Activated CD4-positive, alpha-beta T cell treated with anti-CD3 and anti-CD28 coated beads, Interleukin-2, amount 50 U/mL, for 24 hours (primary cell): ENCODE measurements around the gene PAMR1.

ENCODE experiments used
- DNase-seq, 2 donors: peaks; one replicate each; pipeline ENCODE4 v3.0.0-alpha.2; 2020; ENCODE audit warnings: low read depth in 1 of 2, low spot score in 1 of 2

PAMR1 gene

DNA sequence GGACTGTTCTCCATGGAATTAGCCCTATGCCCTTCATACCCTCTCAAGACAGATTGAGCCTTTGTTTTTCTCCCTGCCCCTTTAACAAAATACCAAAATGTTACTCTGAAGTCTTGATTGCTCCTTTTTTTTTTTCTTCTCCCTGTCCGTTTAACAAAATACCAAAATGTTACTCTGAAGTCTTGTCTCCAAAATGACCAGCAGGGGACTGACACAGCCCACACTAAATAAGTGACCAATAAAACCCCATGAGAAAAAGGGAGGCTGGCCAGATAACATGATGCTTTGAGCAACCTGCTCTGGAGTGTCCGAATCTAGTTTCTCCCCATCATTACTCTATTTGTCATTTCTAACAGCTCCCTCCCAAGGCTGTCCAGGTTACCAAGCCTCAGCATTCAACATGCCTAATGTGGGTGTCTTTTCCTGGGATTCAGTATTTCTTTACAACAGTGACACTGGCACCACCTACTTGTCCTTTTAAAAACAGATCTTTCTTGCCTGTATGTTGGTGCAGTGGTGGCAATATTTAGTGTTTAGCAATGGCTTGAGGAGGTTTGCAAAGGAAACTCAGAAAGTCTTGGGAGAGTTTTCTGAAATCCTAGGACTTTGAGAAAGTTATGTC lies 63.4 kb downstream of the PAMR1 start:
- no peak for DNase-seq

DNA sequence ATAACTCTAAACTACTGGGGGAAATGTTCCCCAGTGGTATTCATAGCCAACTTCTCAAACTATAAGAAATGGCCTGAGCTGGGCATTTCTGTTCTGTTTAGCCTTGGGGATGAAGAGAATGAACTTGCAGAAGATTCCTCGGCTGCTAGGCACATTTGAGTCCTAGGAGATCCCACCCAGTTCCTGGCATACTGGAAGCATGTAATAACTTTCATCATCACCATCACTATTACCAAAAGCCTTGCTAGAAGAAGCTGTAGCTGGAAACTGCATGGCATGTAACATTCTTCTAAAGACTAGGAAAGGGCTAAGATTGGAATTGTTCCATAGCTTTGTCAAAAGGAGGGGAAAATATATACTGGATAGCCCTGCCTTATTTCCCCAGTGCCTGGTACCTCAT lies 65.9 kb downstream of the PAMR1 start:
- no peak for DNase-seq

DNA sequence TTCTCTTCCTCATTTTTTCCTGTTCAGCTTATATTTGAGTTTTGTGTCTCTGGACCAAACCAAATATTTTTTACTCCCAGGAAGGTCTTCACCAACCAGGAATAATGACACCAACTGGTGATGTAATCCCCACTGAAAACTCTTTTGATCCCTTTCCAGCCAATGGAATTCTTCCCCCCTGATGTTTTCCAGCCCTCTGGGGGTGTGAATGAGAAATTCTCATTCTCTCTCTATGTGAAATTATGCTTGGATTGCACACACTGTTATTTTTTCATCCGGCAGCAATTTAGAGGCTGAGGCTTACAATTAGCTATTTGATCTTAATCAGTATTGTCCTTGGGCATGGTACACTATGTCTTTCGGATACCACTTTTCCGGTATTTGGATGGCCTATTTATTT lies 66.6 kb downstream of the PAMR1 start:
- no peak for DNase-seq

DNA sequence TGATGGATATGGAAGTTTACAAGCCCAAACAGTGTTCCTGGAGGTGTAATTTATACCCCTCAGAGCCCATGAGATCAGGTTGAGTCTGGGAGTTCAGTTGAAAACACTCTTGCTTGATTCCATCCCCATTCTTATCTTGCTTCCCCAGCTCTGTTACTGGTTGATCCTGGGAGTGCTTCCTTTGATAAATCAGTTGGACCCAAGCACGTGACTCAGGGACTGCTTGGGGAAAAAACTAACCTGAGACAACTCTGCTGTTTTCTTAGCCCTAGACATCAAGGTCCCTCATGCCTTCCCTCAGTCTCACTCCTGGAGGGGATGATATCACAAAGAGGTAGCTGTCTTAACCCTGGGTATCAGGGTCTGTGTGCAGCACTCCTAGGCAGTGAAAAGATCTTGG lies 71.1 kb downstream of the PAMR1 start:
- no peak for DNase-seq

DNA sequence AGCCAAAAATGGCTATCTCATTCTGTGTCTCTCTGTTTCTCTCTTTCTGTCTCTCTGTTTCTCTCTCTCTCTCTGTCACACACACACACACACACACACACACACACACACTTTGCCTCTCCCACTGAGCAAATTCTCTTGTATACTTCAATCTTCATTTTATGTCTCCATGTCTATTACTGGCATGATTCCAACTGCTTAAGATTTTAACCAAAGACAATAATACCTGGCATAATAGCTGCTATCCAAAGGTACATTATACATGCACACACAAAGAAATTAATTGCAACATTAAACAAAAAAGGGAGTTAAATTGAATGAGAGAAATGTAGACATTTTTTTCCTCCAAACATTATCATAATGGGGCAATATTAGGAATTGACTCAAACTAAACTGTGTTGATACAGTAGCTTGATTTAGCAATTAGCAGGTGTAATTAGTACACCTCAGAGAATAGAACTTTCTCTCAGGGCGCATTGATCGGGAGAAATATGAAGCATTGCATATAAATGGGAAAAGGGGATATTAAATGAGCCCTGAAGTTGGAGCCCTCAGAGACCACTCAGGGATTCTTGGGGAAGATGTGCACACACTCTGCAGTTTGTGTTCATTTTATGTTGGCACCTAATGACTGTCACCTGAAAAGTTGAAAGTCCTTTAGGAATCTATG lies 88.7 kb downstream of the PAMR1 start:
- DNase-seq, result no peak

DNA sequence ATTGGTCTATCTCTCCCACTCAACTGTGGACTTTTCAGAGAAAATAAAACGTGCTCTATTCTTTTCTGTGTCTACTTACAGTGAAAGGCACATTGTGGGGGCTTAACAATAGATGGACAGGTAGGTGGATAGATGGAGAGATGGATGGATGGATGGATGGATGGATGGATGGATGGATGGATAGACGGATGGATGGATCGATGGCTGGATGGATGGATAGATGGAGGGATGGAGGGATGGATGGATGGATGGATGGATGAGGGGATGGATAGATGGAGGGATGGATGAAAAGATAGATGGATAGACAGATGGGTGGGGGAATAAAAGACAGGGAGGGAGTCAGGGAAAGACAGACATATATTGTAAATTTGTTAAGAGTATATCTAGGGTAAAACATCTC lies 91.8 kb downstream of the PAMR1 start:
- no peak for DNase-seq

DNA sequence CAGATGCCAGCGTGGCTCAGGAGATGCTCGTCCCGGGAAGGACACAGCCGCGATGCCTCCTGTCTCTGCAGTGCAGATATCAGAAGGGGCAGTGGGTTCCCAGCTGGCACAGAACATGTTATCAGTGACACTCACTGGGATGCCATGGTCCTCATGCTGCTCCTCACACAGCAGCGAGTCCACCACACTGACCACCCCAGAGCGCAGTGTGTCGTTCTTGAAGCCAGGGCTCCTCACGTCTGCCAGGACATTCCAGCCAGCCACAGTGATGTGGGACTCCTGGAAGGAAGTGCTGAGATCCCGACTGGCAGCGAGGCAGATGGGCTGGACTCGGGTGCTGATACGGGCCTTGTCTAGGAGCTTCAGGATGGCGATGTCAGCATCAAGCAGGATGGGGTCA lies 93.0 kb downstream of the PAMR1 start:
- no peak for DNase-seq

DNA sequence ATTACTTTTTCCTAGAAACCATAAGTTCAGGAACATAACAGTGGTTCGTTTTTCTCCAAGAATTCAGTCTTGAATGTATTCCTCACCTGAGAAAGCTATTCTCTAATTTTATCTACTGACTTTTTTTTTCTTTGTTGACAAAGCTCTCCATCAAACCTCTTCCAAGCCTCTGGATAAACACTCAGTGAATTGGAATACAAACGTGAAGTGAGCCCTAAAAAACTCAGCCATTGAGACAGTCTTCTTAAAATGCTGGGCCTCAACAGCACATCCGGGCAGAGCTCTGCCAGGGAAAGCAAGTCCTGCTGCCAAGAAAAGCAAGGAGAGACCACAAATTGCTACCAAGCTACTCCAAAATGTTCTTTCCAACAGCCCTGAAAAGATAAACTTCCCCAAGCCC lies 98.3 kb downstream of the PAMR1 start:
- DNase-seq, result no peak

DNA sequence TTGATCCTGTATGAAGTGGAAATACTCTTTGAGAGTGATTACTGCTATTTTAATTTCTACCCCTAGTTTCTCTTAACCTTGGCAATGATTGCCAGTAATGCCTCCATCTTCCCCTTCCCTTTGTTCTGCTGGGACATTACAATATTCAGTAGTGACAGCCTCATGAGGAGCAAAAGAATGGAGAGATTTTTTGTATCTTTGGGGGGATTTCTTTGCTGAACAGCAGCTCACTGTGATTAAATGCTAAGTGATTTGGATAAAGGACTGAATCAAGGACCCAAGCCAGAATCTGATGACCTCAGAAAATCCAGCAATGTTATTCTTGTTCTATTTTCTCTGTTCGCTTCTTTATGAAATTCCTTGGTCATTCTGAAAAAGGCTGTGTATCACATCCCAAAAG lies 99.1 kb downstream of the PAMR1 start:
- DNase-seq, result no peak

DNA sequence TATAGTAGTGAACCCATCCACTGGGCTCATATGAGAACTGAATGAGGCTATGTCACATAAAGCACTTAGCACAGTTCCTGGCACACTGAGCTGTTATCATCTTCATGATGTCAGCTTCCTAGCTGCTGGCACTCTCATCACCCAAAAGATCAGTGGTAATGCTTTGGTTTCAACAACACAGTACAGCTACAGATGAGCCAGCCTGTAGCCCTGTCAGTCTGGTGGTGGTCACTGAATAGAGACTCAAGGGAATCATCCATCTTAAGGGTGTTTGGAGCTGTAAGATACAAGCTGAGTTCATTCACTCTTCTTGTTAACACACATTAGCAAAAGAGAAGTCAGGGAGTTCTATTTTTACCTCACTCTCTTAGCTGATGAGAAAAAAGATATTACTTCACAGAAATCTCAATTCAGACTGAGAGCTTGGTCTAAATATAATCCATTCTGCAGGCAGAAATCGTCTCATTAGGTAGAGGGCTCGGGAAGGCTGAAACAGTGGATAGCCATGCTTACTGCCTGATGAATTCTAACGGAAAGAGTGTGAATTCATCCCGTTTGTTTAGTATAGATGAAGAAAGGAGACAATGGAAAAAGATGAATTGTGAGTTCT lies 99.7 kb downstream of the PAMR1 start:
- DNase-seq, result no peak

DNA sequence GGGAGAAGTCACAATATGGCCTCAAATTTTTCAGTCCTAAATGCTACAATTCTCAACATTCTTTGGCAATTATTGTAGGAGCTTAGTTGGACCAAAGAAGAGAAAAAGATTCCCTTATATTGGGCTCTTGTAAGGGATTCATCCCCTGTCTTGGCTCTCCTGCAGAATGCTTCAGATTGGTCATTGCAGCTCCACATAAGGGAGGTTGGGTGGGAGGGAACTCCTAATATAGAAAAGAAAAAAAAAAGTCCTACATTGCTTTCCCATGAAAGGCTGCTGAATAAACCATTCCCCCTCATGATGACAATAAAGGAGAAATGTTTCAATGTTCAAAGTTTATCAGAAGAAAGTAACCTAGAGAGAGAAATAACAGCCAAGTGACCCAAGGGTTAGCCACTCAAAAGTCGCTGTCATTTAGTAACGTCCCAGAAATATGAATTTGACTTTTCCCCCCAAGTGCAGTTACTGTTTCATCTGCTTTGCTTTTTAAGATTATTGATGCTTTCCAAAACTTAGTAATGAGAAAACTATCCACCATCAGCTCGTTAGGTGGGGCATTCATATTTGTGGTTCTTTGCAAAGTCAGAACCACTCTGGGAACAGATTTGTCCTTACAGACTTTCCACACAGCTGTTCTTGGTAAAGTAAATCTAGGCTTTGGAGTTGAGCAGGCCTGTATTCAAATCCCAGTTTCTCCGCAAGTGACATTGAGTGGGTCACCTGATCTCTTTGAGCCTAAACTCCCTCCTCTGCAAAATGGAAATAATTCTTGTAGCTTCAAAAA lies 101.1 kb downstream of the PAMR1 start:
- no peak for DNase-seq

DNA sequence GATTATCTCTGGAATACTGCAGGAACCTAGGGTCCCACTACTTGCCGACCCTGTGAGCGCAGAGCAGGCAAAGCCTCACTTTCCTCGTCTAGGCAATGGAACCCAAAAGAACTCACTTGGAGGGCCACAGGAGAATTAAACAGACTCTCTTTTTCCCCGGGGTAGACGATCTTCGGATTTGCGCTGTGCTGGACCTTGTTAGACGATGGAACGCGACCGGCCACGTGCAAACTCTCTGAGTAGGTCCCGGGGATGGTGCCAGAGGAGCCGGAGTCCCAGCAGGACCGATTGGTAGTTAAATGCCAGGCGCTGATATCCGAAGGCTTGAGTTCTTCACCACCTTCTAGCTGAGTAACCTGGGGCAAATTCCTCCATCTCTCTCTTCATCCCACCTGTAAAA lies 105.0 kb downstream of the PAMR1 start:
- DNase-seq, result no peak

DNA sequence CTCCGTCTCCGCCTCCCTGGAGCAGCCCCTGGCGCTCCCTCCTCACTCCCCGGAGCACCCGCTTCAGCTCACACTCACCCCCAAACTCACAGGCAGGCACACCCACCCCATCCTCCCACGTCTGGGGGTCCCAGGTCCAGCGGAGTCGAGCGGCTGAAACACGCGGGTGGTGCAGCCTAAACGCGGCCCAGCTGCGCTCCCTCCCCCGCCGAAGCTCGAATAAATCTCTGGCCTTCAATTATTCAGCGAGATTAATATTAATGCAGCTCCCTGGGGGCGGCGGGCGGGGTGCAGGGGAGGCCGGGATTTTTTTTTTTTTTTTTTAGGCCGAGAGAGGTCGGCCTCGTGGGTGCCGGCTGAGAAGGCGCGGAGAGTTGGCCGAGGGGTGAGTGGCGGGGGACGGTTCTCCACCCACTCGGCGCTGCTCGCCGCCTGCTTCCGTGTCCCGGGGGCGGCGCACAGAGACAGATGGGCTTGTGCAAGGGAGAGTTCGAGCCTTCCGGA lies 105.5 kb downstream of the PAMR1 start:
- no peak for DNase-seq

DNA sequence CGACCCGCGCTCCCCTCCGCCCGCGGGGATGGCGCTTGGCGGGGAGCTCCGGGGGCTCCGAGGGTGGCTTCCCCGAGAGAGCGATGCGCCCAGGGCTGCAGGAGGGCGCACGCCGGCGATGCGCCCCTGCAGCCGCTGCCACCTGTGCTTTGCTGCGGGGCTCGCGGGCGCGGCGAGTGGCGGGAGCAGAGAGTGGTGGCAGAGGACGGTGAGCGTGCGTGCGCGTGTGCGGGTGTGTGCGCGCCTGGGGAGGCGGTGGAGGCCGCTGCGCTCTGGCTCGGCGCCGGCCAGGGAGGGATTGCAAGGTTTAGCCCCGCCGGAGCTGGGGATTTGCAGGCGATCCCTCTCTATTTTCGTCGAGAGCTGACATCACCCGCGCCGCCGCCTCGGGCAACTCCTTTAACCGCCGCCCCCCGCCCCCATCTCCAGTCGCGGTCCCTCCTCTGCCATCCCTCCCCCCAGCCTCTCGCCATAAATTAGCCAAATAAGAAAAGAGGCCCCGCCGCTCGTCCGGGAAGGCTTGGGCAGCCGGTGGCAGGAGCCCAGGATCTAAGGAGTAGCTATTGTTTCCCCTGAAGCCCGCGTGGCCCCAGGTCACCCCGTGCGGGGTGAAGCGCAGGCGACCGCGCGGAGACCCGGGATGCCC lies 106.1 kb downstream of the PAMR1 start, which contains the start of gene SLC1A2:
Gene SLC1A2, minus strand, starts transcription at position 375 of the 646 bp plus-strand sequence. CDS start 592 bp downstream, outside the sequence.
- no peak for DNase-seq

DNA sequence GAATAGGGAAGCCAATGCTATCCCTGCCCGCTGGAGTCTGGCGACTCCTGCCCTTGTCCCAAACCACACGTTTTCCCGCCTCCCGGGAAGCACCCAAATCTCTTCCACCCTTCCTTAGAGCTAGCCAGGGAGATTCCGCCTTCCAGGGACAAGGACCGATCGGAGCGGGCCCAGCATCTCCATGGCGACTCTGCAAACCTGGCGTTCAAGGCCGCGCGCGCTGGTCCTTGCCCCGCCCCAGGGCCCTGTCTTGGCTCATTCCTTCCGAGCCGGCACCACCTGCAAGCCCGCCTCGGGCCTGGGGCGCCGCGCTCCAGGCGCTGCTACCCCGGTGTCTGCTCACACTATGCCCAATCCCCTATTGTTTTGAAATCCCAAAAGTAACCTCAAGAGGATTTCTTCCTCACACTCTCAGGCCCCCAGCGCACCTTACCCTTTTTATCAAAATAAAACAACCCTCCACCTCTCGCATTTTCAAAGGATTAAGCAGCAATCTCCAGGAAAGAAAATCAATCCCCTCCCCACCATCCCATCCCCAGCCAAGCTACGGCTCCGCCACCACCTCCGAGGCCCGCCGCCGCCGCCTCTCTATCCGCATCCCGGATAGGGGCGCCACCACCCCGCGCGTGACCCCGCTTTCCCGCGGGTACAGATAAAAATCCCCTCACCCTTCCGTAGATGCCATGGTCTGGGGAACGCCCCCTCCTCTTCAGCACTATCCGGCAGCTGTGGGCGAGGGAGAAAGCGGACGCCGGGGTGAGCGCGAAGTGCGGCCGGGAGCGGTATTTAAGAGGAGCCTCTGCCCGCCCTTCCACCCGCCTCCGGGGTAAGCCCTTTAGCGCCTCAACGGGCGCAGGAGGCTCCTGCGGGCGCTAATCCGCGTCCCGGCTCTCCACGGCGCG lies 106.9 kb downstream of the PAMR1 start:
- DNase-seq, result no peak

DNA sequence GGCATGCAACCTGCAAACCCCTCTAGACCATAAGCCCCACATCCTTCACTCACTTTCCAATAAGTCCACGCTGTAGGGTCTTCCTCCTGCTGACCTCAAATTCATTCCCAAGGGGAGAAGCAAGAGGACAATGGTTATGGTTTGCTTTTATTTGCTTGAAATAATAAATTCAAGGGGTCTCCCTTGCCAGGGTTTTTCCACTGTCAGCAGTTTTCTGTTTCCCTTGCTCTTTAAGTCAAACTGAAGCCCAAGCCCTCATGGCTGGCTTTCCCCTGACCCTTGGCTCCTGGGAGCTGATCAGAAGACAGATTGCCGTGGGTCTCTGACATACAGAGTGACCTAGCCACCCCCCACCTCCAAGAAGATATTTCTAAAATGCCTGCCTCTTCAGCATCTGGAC lies 109.9 kb downstream of the PAMR1 start:
- no peak for DNase-seq

DNA sequence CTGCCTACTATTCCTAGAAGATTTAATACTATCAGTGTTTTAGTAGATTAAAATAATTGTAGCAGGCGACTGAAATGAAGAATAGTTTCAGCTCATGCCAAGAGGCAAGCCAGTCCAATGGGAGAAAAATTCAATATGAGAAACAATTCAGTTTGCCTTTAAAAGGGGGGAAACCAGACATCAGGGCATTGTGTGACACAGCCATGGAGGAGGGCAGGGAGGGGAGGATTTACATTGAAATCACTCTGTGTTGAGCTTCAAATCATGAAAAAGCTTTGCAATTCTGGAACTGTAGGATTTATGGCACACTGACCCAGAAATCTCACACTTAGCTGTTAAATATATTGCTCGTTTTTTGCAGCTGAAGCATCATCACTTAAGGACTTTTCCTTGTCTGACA lies 110.6 kb downstream of the PAMR1 start:
- no peak for DNase-seq

DNA sequence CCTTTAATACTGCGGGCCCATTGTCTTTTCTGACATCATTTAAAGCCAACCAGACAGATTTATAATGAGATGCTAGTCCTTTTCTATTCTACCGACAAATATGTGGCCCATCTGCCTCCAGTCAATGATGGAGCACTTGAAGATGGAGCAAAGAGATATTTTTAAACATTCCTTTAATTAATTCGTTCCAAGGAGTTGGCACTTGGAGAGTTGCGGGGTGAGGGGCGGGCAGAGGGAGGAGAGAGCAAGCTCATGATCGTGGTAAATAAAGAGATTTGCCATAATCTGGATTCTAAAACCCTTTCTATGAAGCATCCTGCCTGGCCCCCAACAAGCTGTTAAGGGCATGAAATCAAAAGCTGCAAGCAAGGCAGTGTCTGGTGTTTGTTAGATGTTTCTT lies 111.1 kb downstream of the PAMR1 start:
- DNase-seq, result no peak

DNA sequence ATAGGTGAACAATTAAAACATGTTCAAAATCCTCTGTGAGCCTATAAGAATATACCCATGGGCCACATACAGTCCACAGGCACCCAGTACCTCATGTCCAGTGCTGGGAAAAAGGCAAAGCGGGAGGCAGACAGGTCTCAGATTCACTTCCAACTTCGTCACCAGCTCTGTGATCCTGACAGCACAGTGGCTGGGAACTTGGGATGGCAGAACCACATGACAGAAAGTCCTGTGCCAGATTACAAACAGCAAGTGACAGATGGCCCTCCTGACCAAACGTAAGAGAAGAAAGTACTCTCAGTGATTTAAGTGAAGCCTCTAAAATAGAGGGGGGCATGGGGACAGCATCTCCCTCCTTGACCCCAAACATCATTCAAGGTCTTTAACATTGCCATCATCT lies 111.8 kb downstream of the PAMR1 start:
- no peak for DNase-seq

DNA sequence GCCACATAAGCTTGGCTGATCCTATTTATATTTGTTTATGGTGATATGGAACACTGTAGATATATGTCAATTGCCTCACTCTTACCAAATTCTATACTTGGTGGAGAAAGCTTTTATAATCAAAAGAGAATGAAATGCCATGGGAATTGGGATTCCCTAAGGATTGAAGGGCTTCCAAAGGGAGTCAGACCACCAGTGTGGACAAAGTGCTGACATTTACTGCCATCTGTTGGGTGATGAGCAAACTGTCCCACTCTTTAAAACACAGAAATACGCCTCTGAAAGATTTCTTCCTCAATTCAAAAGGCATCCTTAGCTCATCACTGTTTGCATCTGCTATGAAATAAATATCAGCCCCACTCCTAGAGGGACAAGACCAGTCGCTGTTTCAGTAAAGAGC lies 113.1 kb downstream of the PAMR1 start:
- no peak for DNase-seq
